SK-N-SH (cell line): ENCODE data around the gene SLAMF9. TPM values are rescaled to one million over a fixed set of nuclear protein-coding genes. Genes with fewer than 3 reads are reported as not detected.

Experiments used
- CTCF ChIA-PET: fragments of 300-600, 350-600 bp; formaldehyde crosslinking; extraction: SDS; loops from one replicate; lab custom pipeline; 2021; lab: Yijun Ruan, JAX
- POLR2A ChIA-PET: fragments of 350-600 bp; sonication (Branson Sonifier 250); formaldehyde crosslinking; extraction: SDS; loops from one replicate; lab custom pipeline; 2020; ENCODE audit warnings: antibody characterized with exemption, inconsistent platforms; lab: Yijun Ruan, JAX
- DNase-seq: peaks from one replicate; pipeline ENCODE4 v3.0.0; 2012
- H2AFZ ChIP-seq: fragments of 200-600 bp; sonication (generic); 2 replicates; pipeline ENCODE4 v1.8.1; 2016; ENCODE audit warnings: antibody characterized with exemption, mild to moderate bottlenecking, low read depth
- H3F3A ChIP-seq: fragments of 200-600 bp; sonication (generic); replicated peaks from 2 replicates; pipeline ENCODE3; 2016; ENCODE audit warnings: antibody characterized with exemption, mild to moderate bottlenecking; ENCODE audit not compliant: insufficient read depth
- H3K27ac ChIP-seq, 2 experiments: fragments of 200-500 bp in 1 of 2; fragments of 200-600 bp in 1 of 2; sonication (Bioruptor generic) in 1 of 2; sonication (generic), shearing (Covaris generic) in 1 of 2; 2 replicates each; pipeline versions ENCODE4 v1.5.1 to v1.6.1; 2014 to 2016; ENCODE audit warnings: low read depth in 2 of 2, inconsistent platforms in 1 of 2, low read length in 1 of 2, mild to moderate bottlenecking in 1 of 2, mixed read lengths in 1 of 2
- H3K27me3 ChIP-seq: fragments of 200-600 bp; sonication (generic), shearing (Covaris generic); 2 replicates; pipeline ENCODE4 v1.6.1; 2016; ENCODE audit warnings: mixed run types; ENCODE audit not compliant: insufficient read depth
- H3K36me3 ChIP-seq, 2 experiments: fragments of 200-500 bp in 1 of 2; fragments of 200-600 bp in 1 of 2; sonication (Bioruptor generic) in 1 of 2; sonication (generic) in 1 of 2; replicated peaks in 1 of 2; 2 replicates each; pipeline versions ENCODE3 to v1.5.1; 2014 to 2016; ENCODE audit warnings: low read length in 1 of 2, mild to moderate bottlenecking in 1 of 2; ENCODE audit not compliant: insufficient read depth in 2 of 2, control insufficient read depth in 1 of 2
- H3K4me1 ChIP-seq, 2 experiments: fragments of 200-500 bp in 1 of 2; fragments of 200-600 bp in 1 of 2; sonication (Bioruptor generic) in 1 of 2; sonication (generic), shearing (Covaris generic) in 1 of 2; 2 replicates each; pipeline versions ENCODE4 v1.5.1 to v1.6.1; 2014 to 2016; ENCODE audit warnings: low read depth in 1 of 2, low read length in 1 of 2, mixed run types in 1 of 2; ENCODE audit not compliant: insufficient read depth in 2 of 2, control insufficient read depth in 1 of 2
- H3K4me2 ChIP-seq: fragments of 200-600 bp; sonication (generic), shearing (Covaris generic); 2 replicates; pipeline ENCODE4 v1.6.1; 2017; ENCODE audit warnings: mixed run types
- H3K4me3 ChIP-seq, 2 experiments: fragments of 200-500 bp in 1 of 2; fragments of 200-600 bp in 1 of 2; sonication (Bioruptor generic) in 1 of 2; sonication (generic), shearing (Covaris generic) in 1 of 2; 2 replicates each; pipeline versions ENCODE4 v1.5.1 to v1.8.1; 2014 to 2016; ENCODE audit warnings: low read depth in 2 of 2, inconsistent platforms in 1 of 2, low read length in 1 of 2, mild to moderate bottlenecking in 1 of 2, mixed read lengths in 1 of 2, moderate library complexity in 1 of 2
- H3K79me2 ChIP-seq: fragments of 200-600 bp; sonication (generic); 2 replicates; pipeline ENCODE4 v1.8.1; 2017; ENCODE audit warnings: mild to moderate bottlenecking; ENCODE audit not compliant: insufficient read depth
- H3K9ac ChIP-seq: fragments of 200-600 bp; sonication (generic); 2 replicates; pipeline ENCODE4 v1.6.1; 2017; ENCODE audit warnings: mixed run types
- H3K9me2 ChIP-seq: fragments of 200-600 bp; sonication (generic); 2 replicates; pipeline ENCODE4 v1.6.1; 2017; ENCODE audit warnings: mixed run types
- H3K9me3 ChIP-seq: fragments of 200-600 bp; sonication (generic); 2 replicates; pipeline ENCODE4 v1.6.1; 2017; ENCODE audit warnings: mixed run types, mild to moderate bottlenecking, moderate library complexity
- H4K20me1 ChIP-seq: fragments of 200-600 bp; sonication (generic); 2 replicates; pipeline ENCODE4 v1.6.1; 2017; ENCODE audit warnings: mild to moderate bottlenecking, mixed run types; ENCODE audit not compliant: insufficient read depth
- ELF1 ChIP-seq: IDR thresholded peaks from 2 replicates; pipeline ENCODE4 v1.4.0; 2012
- EP300 ChIP-seq, 2 experiments: IDR thresholded peaks; 2 replicates each; pipeline versions ENCODE4 v1.4.0 to v1.6.1; 2012; ENCODE audit warnings: borderline replicate concordance in 1 of 2, low read depth in 1 of 2, low read length in 1 of 2
- FOSL2 ChIP-seq: IDR thresholded peaks from 2 replicates; pipeline ENCODE4 v1.4.0; 2012; ENCODE audit warnings: low read depth, mild to moderate bottlenecking, moderate library complexity, borderline replicate concordance
- FOXM1 ChIP-seq: IDR thresholded peaks from 2 replicates; pipeline ENCODE4 v1.4.0; 2012; ENCODE audit warnings: low read depth, mild to moderate bottlenecking
- GABPA ChIP-seq: IDR thresholded peaks from 2 replicates; pipeline ENCODE4 v1.4.0; 2012; ENCODE audit warnings: low read depth, mild to moderate bottlenecking
- IRF3 ChIP-seq: fragments of 150-350 bp; IDR thresholded peaks from 2 replicates; pipeline ENCODE4 v1.6.1; 2016; ENCODE audit warnings: mild to moderate bottlenecking, low read depth, low read length
- MXI1 ChIP-seq: IDR thresholded peaks from 2 replicates; pipeline ENCODE4 v1.6.1; 2012; ENCODE audit warnings: mild to moderate bottlenecking, low read depth, low read length, improper control_type of control experiment
- PBX3 ChIP-seq: IDR thresholded peaks from 2 replicates; pipeline ENCODE4; 2012
- POLR2AphosphoS5 ChIP-seq: IDR thresholded peaks from 2 replicates; pipeline ENCODE4 v1.6.1; 2012; ENCODE audit warnings: low read depth, low read length
- RCOR1 ChIP-seq: fragments of 150-350 bp; IDR thresholded peaks from 2 replicates; pipeline ENCODE4 v1.6.1; 2017; ENCODE audit warnings: antibody characterized with exemption, low read length
- RFX5 ChIP-seq: IDR thresholded peaks from 2 replicates; pipeline ENCODE4 v1.6.1; 2012; ENCODE audit warnings: mild to moderate bottlenecking, improper control_type of control experiment, low read length
- RXRA ChIP-seq: IDR thresholded peaks from 2 replicates; pipeline ENCODE4 v1.4.0; 2012; ENCODE audit warnings: low read depth, mild to moderate bottlenecking, borderline replicate concordance
- SIN3A ChIP-seq: IDR thresholded peaks from 2 replicates; pipeline ENCODE4 v1.6.1; 2012; ENCODE audit warnings: low read depth, mild to moderate bottlenecking, low read length, moderate library complexity, borderline replicate concordance
- SMC3 ChIP-seq: IDR thresholded peaks from 2 replicates; pipeline ENCODE4 v1.6.1; 2012; ENCODE audit warnings: low read depth, low read length, improper control_type of control experiment
- TAF1 ChIP-seq: IDR thresholded peaks from 2 replicates; pipeline ENCODE4 v1.6.1; 2012; ENCODE audit warnings: low read depth, mild to moderate bottlenecking, low read length, moderate library complexity, borderline replicate concordance
- YY1 ChIP-seq: IDR thresholded peaks from 2 replicates; pipeline ENCODE4 v1.4.0; 2012; ENCODE audit warnings: low read depth, mild to moderate bottlenecking
- ZBTB33 ChIP-seq: IDR thresholded peaks from 2 replicates; pipeline ENCODE4 v1.4.0; 2012; ENCODE audit warnings: low read depth, borderline replicate concordance
- WGBS: methylation state at CpG from one replicate; pipeline ENCODE4 v1.1.6; 2017; ENCODE audit warnings: low lambda C conversion rate; 5-methylcytosine and 5-hydroxymethylcytosine counted together
- polyA plus RNA-seq, 3 experiments: library from polyadenylated mRNA; depleted of rRNA; stranded (reverse); fragments of >200 nt; gene quantifications; 2 replicates each; pipeline ENCODE4 v1.2.3, GENCODE V29; 2012

Gene SLAMF9
- polyA plus RNA-seq, 1 of the 3 experiments (the other 2 are of a cell fraction) = 0.12 TPM

- TF ChIP-seq YY1 (no peak), MXI1 (no peak), FOXM1 (no peak), RXRA (no peak)
Measured at GRCh38 chr1:159958719-159959380, 4.8 kb upstream of the SLAMF9 start (continued).

GRCh38 chr1:159957824-159958268 lies 3.8 kb upstream of the SLAMF9 start:
- CTCF ChIA-PET = interaction anchor here (0.5 to 13.1 kb wide), 5 partner anchors 12 to 136 kb away, joined by 3 to 100 read pairs (median 3); partner anchors contain the start of gene IGSF9
- Histone ChIP-seq H3K9ac (no peak overlapping the region), H3K4me1 (no peaks in the 10 kb centered on the region), H3K4me3 (no peak overlapping the region), H3F3A (no peaks in the 10 kb centered on the region), H3K27me3 (no peaks in the 10 kb centered on the region), H4K20me1 (no peaks in the 10 kb centered on the region), H3K9me3 (no peaks in the 10 kb centered on the region), H3K27ac (no peak overlapping the region), H3K36me3 (no peaks in the 10 kb centered on the region)
- POLR2A ChIA-PET = no interaction called here
- TF ChIP-seq POLR2AphosphoS5 (no peak), ELF1 (no peak), PBX3 (no peak), RCOR1 (no peak), SMC3 (no peak), IRF3 (no peak), TAF1 (no peak), EP300 (IDR thresholded peaks at IDR 0.05; ENCODE audit: borderline replicate concordance in 1 of 2, low read depth in 1 of 2, low read length in 1 of 2) (no peak), RFX5 (no peak), YY1 (no peak), GABPA (no peak), ZBTB33 (no peak), MXI1 (no peak), FOSL2 (no peak), SIN3A (no peak)
- TF ChIP-seq, all 33 proteins: peak for 0
- DNase-seq = no peak
- WGBS = 39% methylated on average over 8 of the region's 9 CpGs
- no peaks in the 10 kb centered on the region for H3K9me2 ChIP-seq
- no peak overlapping the region for H2AFZ ChIP-seq
- H3K4me2 ChIP-seq = no peak overlapping the region
- H3K79me2 ChIP-seq = no peaks in the 10 kb centered on the region
